ENCODE measurements around the gene ETNK1. TPM values are rescaled to one million over a fixed set of nuclear protein-coding genes. Genes with fewer than 3 reads are reported as not detected.

The ETNK1 gene
- total and polyA plus RNA-seq, 2 donors (not counting 1 experiment from before 2014, with no cell fraction given): 19.4 to 106 TPM

DNA sequence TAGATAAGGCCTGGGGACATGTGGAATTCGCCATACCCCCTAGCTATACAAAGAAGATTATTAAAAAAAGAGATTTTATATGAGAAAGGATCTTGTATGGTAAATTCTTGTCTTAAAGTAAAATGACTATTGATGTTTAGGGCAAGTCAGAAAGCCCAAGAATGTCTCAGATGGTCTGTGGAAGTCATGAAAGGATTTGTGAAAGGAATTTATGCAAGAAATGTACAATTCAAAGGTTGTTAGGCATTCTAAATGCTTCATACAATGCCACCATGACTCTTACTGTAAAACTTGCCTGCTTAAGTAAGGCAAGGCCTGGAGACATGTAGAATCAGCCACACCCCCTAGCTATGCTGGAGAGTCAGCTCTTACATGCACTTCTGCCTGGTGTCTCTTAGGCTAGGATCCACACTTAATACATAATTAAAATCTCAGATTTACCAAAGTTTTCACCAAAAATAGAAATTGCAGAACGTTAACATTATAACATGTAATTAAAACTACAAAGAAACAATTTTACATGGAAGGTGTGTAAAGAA is 8.9 kb upstream of the ETNK1 start:
- peaks cover 3 to 16% (median 11%) of the 10 kb centered on the region in 3 donors for H3K9me3 ChIP-seq (ENCODE audit: control extremely low read depth in 1 of 3, control insufficient read depth in 2 of 3, insufficient read depth in 1 of 3, low read length in 2 of 3)
- no CpG with 5 or more reads among the region's 2 CpGs for WGBS (ENCODE audit: insufficient coverage)
- no peak overlapping the region for H3K27ac ChIP-seq (ENCODE audit: low read length in 2 of 2)
- DNase-seq (no peak), ATAC-seq (ENCODE audit: low read depth) (no peak)
- no peak overlapping the region for H3K9ac ChIP-seq (ENCODE audit: low read length)
- no peaks in the 10 kb centered on the region for H3K79me2 ChIP-seq (ENCODE audit: control insufficient read depth, insufficient read depth, low read length)
- no peaks in the 10 kb centered on the region for H3K4me1 ChIP-seq (ENCODE audit: control insufficient read depth in 2 of 2, insufficient read depth in 2 of 2, low read length in 2 of 2)
- CTCF ChIA-PET: no interaction called here
- Mint-ChIP-seq H3K4me3 (no peak overlapping the region), H3K27ac (no peak overlapping the region), H3K9me3 (ENCODE audit: insufficient read depth) (peaks cover 10% of the 10 kb centered on the region), H3K4me1 (no peaks in the 10 kb centered on the region), H3K27me3 (peaks cover 15% of the 10 kb centered on the region)
- no peak overlapping the region for H3K4me2 ChIP-seq (replicated peaks; ENCODE audit: low read depth, low read length, poor library complexity, severe bottlenecking)
- no peaks in the 10 kb centered on the region for H4K20me1 ChIP-seq (ENCODE audit: control insufficient read depth, insufficient read depth, low read length, poor library complexity, severe bottlenecking)
- H2AFZ ChIP-seq (ENCODE audit: insufficient read depth, low read depth, low read length, poor library complexity, severe bottlenecking): no peak overlapping the region
- H3K27me3 ChIP-seq (replicated peaks in 1 of 4; ENCODE audit: control extremely low read depth in 1 of 4, control insufficient read depth in 3 of 4, insufficient read depth in 4 of 4, low read length in 3 of 4): no peaks in the 10 kb centered on the region
- no peaks in the 10 kb centered on the region for H3K36me3 ChIP-seq (replicated peaks in 1 of 2; ENCODE audit: control extremely low read depth in 1 of 2, control insufficient read depth in 1 of 2, extremely low read depth in 1 of 2, insufficient read depth in 2 of 2, low read length in 1 of 2)
- TF ChIP-seq, protein P1, sequence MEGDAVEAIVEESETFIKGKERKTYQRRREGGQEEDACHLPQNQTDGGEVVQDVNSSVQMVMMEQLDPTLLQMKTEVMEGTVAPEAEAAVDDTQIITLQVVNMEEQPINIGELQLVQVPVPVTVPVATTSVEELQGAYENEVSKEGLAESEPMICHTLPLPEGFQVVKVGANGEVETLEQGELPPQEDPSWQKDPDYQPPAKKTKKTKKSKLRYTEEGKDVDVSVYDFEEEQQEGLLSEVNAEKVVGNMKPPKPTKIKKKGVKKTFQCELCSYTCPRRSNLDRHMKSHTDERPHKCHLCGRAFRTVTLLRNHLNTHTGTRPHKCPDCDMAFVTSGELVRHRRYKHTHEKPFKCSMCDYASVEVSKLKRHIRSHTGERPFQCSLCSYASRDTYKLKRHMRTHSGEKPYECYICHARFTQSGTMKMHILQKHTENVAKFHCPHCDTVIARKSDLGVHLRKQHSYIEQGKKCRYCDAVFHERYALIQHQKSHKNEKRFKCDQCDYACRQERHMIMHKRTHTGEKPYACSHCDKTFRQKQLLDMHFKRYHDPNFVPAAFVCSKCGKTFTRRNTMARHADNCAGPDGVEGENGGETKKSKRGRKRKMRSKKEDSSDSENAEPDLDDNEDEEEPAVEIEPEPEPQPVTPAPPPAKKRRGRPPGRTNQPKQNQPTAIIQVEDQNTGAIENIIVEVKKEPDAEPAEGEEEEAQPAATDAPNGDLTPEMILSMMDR (IDR thresholded peaks at IDR 0.05): no peak
- TF ChIP-seq EZH2 (IDR thresholded peaks at IDR 0.05; ENCODE audit: borderline replicate concordance, insufficient read depth, low read depth, low read length, poor library complexity, severe bottlenecking): no peak
- POLR2A ChIA-PET: no interaction called here
- intact Hi-C loops (cut with micrococcal nuclease): no loop called here
- no peak overlapping the region for H3K4me3 ChIP-seq (ENCODE audit: control extremely low read depth in 1 of 5, extremely low read depth in 1 of 5, insufficient read depth in 1 of 5, low read depth in 2 of 5, low read length in 4 of 5)

DNA sequence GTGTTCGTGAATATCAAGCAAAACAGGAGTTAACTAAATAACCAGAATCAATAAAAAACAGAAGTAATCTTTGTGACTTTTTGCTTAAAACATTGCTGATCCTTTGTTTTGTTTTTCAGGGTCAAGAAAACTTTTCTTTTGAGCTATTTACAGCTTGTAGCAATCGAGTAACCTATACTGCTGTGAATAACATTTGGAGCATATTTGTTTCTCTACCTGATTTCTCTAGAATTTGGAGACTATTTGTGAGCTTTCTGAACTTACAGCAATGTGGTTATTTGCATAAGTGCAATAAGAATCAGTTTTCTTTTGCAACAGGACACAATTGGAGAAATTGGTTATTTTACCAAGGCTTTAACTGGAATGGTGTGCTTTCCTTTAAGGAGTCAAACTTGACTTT is 7.3 kb upstream of the ETNK1 start:
- WGBS (ENCODE audit: insufficient coverage): no CpG with 5 or more reads among the region's 2 CpGs
- H3K27ac Mint-ChIP-seq: no peak overlapping the region
- H3K4me1 ChIP-seq (ENCODE audit: control insufficient read depth in 2 of 2, insufficient read depth in 2 of 2, low read length in 2 of 2): no peaks in the 10 kb centered on the region
- no peak overlapping the region for H3K27ac ChIP-seq (ENCODE audit: low read length in 2 of 2)
- H4K20me1 ChIP-seq (ENCODE audit: control insufficient read depth, insufficient read depth, low read length, poor library complexity, severe bottlenecking): no peaks in the 10 kb centered on the region
- no peak overlapping the region for H2AFZ ChIP-seq (ENCODE audit: insufficient read depth, low read depth, low read length, poor library complexity, severe bottlenecking)
- H3K27me3 Mint-ChIP-seq: peaks cover 10% of the 10 kb centered on the region
- no peaks in the 10 kb centered on the region for H3K4me1 Mint-ChIP-seq
- peaks cover 0 to 2% (median 0%) of the 10 kb centered on the region in 4 experiments for H3K27me3 ChIP-seq (replicated peaks in 1 of 4; ENCODE audit: control extremely low read depth in 1 of 4, control insufficient read depth in 3 of 4, insufficient read depth in 4 of 4, low read length in 3 of 4)
- ATAC-seq (ENCODE audit: low read depth): no peak
- H3K4me3 Mint-ChIP-seq: no peak overlapping the region
- H3K9ac ChIP-seq (ENCODE audit: low read length): no peak overlapping the region
- H3K4me3 ChIP-seq (ENCODE audit: control extremely low read depth in 1 of 5, extremely low read depth in 1 of 5, insufficient read depth in 1 of 5, low read depth in 2 of 5, low read length in 4 of 5): no peak overlapping the region
- intact Hi-C loops (cut with micrococcal nuclease): no loop called here
- H3K9me3 Mint-ChIP-seq (ENCODE audit: insufficient read depth): peaks cover 4% of the 10 kb centered on the region
- H3K79me2 ChIP-seq (ENCODE audit: control insufficient read depth, insufficient read depth, low read length): no peaks in the 10 kb centered on the region
- no peaks in the 10 kb centered on the region for H3K36me3 ChIP-seq (replicated peaks in 1 of 2; ENCODE audit: control extremely low read depth in 1 of 2, control insufficient read depth in 1 of 2, extremely low read depth in 1 of 2, insufficient read depth in 2 of 2, low read length in 1 of 2)
- H3K4me2 ChIP-seq (replicated peaks; ENCODE audit: low read depth, low read length, poor library complexity, severe bottlenecking): no peak overlapping the region
- POLR2A ChIA-PET: no interaction called here
- no peak for DNase-seq
- no peak for TF ChIP-seq EZH2 (IDR thresholded peaks at IDR 0.05; ENCODE audit: borderline replicate concordance, insufficient read depth, low read depth, low read length, poor library complexity, severe bottlenecking)
- TF ChIP-seq, protein P1 (IDR thresholded peaks at IDR 0.05): no peak
- CTCF ChIA-PET: no interaction called here
- H3K9me3 ChIP-seq (ENCODE audit: control extremely low read depth in 1 of 3, control insufficient read depth in 2 of 3, insufficient read depth in 1 of 3, low read length in 2 of 3): peaks cover 3 to 12% (median 11%) of the 10 kb centered on the region in 3 donors
